ENCODE data around the gene PREX1. TPM values are rescaled to one million over a fixed set of nuclear protein-coding genes. Genes with fewer than 3 reads are reported as not detected.
"Not testable (repeated sequence)": the region's sequence is repeated elsewhere in the genome, so short reads cannot be mapped to it uniquely, and the experiment has no call there.

Gene PREX1
- total RNA-seq, 1 donor from 2014 or later = 11.2 TPM

- intact Hi-C loops (cut with micrococcal nuclease) = no loop called here
- no peak for DNase-seq
Observed at GRCh38 chr20:48600470-48600945, 227.3 kb downstream of the PREX1 start.

GRCh38 chr20:48599748-48600469 lies 227.9 kb downstream of the PREX1 start:
- H3K4me1 ChIP-seq = no peaks in the 10 kb centered on the region
- H3K36me3 ChIP-seq = no peaks in the 10 kb centered on the region
- TF ChIP-seq CTCF (IDR thresholded peaks at IDR 0.05; ENCODE audit: borderline replicate concordance) = no peak
- H3K4me3 ChIP-seq = no peak overlapping the region
- no peak for DNase-seq
- H3K9me3 ChIP-seq (replicated peaks) = peaks cover 13% of the 10 kb centered on the region
- no peak overlapping the region for H3K27ac ChIP-seq (replicated peaks)
- H3K27me3 ChIP-seq (ENCODE audit: low read depth) = peaks cover 20% of the 10 kb centered on the region
- intact Hi-C loops (cut with micrococcal nuclease) = no loop called here

More at GRCh38 chr20:48600470-48600945, 227.3 kb downstream of the PREX1 start:
- H3K9me3 ChIP-seq (replicated peaks) = peaks cover 13% of the 10 kb centered on the region
- no peak for TF ChIP-seq CTCF (IDR thresholded peaks at IDR 0.05; ENCODE audit: borderline replicate concordance)
- peaks cover 20% of the 10 kb centered on the region for H3K27me3 ChIP-seq (ENCODE audit: low read depth)
- no peak overlapping the region for H3K27ac ChIP-seq (replicated peaks)
- H3K4me1 ChIP-seq = no peaks in the 10 kb centered on the region
- no peak overlapping the region for H3K4me3 ChIP-seq
- H3K36me3 ChIP-seq = no peaks in the 10 kb centered on the region

GRCh38 chr20:48599106-48599747 lies 228.6 kb downstream of the PREX1 start:
- intact Hi-C loops (cut with micrococcal nuclease) = no loop called here
- Histone ChIP-seq H3K27ac (replicated peaks) (no peak overlapping the region), H3K4me1 (no peaks in the 10 kb centered on the region), H3K9me3 (replicated peaks) (peaks cover 13% of the 10 kb centered on the region), H3K4me3 (no peak overlapping the region), H3K27me3 (ENCODE audit: low read depth) (peaks cover 16% of the 10 kb centered on the region), H3K36me3 (no peaks in the 10 kb centered on the region)
- no peak for TF ChIP-seq CTCF (IDR thresholded peaks at IDR 0.05; ENCODE audit: borderline replicate concordance)
- DNase-seq = no peak

- H3K4me1 ChIP-seq; H3K36me3 ChIP-seq; H3K27me3 ChIP-seq (ENCODE audit: low read depth); H3K27ac ChIP-seq (replicated peaks); H3K4me3 ChIP-seq; intact Hi-C loops (cut with micrococcal nuclease); DNase-seq: not testable (repeated sequence)
- peaks cover 13% of the 10 kb centered on the region for H3K9me3 ChIP-seq (replicated peaks)
Observed at GRCh38 chr20:48598303-48598941, 229.4 kb downstream of the PREX1 start.

- H3K27me3 ChIP-seq (ENCODE audit: low read depth) = peaks cover 9% of the 10 kb centered on the region
- H3K4me1 ChIP-seq = no peaks in the 10 kb centered on the region
- H3K4me3 ChIP-seq = no peak overlapping the region
- DNase-seq = no peak
- H3K36me3 ChIP-seq = no peaks in the 10 kb centered on the region
- intact Hi-C loops (cut with micrococcal nuclease) = no loop called here
- H3K9me3 ChIP-seq (replicated peaks) = peaks cover 11% of the 10 kb centered on the region
- no peak for TF ChIP-seq CTCF (IDR thresholded peaks at IDR 0.05; ENCODE audit: borderline replicate concordance)
- H3K27ac ChIP-seq (replicated peaks) = no peak overlapping the region
Observed at GRCh38 chr20:48597521-48598302, 230.1 kb downstream of the PREX1 start.
